Panc1 (cell line): ENCODE measurements around the gene AQP1. TPM values are rescaled to one million over a fixed set of nuclear protein-coding genes. Genes with fewer than 3 reads are reported as not detected.

Source experiments
- ATAC-seq: fragments of 200-7000 bp; cut with Tn5 transposase; 2 replicates; pipeline ENCODE4 v1.9.1; 2020; ENCODE audit warnings: mild to moderate bottlenecking, moderate library complexity
- BruUV-seq: library from RNA; stranded (reverse); fragments of 400-500 nt; replicated peaks from 2 replicates; lab custom pipeline; 2021; lab: Mats Ljungman, UMichigan
- CTCF ChIA-PET: fragments of 300-600 bp; sonication (Branson Sonifier 250); formaldehyde crosslinking; loops from one replicate; lab custom pipeline; 2022; ENCODE audit warnings: antibody characterized with exemption; lab: Charles Lee
- POLR2A ChIA-PET: fragments of 300-600 bp; sonication (Branson Sonifier 250); formaldehyde crosslinking; loops from one replicate; lab custom pipeline; 2022; ENCODE audit warnings: antibody characterized with exemption; lab: Charles Lee
- DNase-seq: peaks from one replicate; pipeline ENCODE4 v3.0.0-alpha.2; 2010; ENCODE audit warnings: low read depth, low spot score
- H3K27ac ChIP-seq: 2 replicates; pipeline ENCODE4 v1.5.1; 2011; ENCODE audit warnings: mild to moderate bottlenecking, low read length, inconsistent platforms
- H3K27me3 ChIP-seq: fragments of 200-500 bp; sonication (Bioruptor generic); 2 replicates; pipeline ENCODE4 v1.6.0; 2014; ENCODE audit warnings: low read length, inconsistent platforms; ENCODE audit not compliant: control insufficient read depth, insufficient read depth
- H3K36me3 ChIP-seq: fragments of 200-500 bp; sonication (Bioruptor generic); 2 replicates; pipeline ENCODE4 v1.5.1; 2014; ENCODE audit warnings: inconsistent platforms, mild to moderate bottlenecking, low read length, moderate library complexity; ENCODE audit not compliant: control insufficient read depth, insufficient read depth
- H3K4me1 ChIP-seq: 2 replicates; pipeline ENCODE4 v1.5.1; 2011; ENCODE audit warnings: inconsistent platforms, mild to moderate bottlenecking, low read length, moderate library complexity; ENCODE audit not compliant: control insufficient read depth, insufficient read depth
- H3K4me3 ChIP-seq, 2 experiments: 2 replicates each; pipeline ENCODE4 v1.5.1; 2011 to 2012; ENCODE audit warnings: low read depth in 2 of 2, low read length in 2 of 2, mild to moderate bottlenecking in 2 of 2, inconsistent platforms in 1 of 2, moderate library complexity in 1 of 2
- H3K9me3 ChIP-seq: fragments of 200-500 bp; sonication (Bioruptor generic); 2 replicates; pipeline ENCODE4 v1.5.1; 2014; ENCODE audit warnings: low read depth, mild to moderate bottlenecking, inconsistent platforms, low read length, moderate library complexity; ENCODE audit not compliant: control insufficient read depth, insufficient read depth
- CTCF ChIP-seq: fragments of 450-650 bp; IDR thresholded peaks from 2 replicates; pipeline ENCODE4 v1.5.1; 2017; ENCODE audit warnings: mild to moderate bottlenecking
- POLR2AphosphoS5 ChIP-seq: IDR thresholded peaks from 2 replicates; pipeline ENCODE4 v1.6.1; 2012; ENCODE audit warnings: mild to moderate bottlenecking, low read depth, low read length, moderate library complexity
- REST ChIP-seq, 2 experiments: IDR thresholded peaks; 2 replicates each; pipeline ENCODE4 v1.6.1; 2011 to 2012; ENCODE audit warnings: low read depth in 2 of 2, control low read depth in 1 of 2, low read length in 1 of 2, mild to moderate bottlenecking in 1 of 2, moderate library complexity in 1 of 2; ENCODE audit not compliant: insufficient read depth in 1 of 2
- SIN3A ChIP-seq: IDR thresholded peaks from 2 replicates; pipeline ENCODE4 v1.6.1; 2012; ENCODE audit warnings: low read depth, mild to moderate bottlenecking, low read length, moderate library complexity, borderline replicate concordance; ENCODE audit not compliant: insufficient read depth
- TCF7L2 ChIP-seq: IDR thresholded peaks from 2 replicates; pipeline ENCODE4 v1.6.1; 2011; ENCODE audit warnings: mild to moderate bottlenecking, low read depth, low read length, inconsistent platforms
- in situ Hi-C: cut with HindIII; loops from 2 replicates; pipeline ENCODE4 v1.10.0; 2016; ENCODE audit warnings: low sequenced_read_pairs, low pct_unique_long_range_greater_than_20kb
- intact Hi-C: fragments of 100-400 bp; cut with micrococcal nuclease; formaldehyde crosslinking; loops from one replicate; pipeline ENCODE4 v1.10.0; 2022; ENCODE audit not compliant: unreplicated experiment
- total RNA-seq: library from RNA; stranded (reverse); gene quantifications from one replicate; pipeline ENCODE4 v1.2.1, GENCODE V29; 2021; ENCODE audit not compliant: unreplicated experiment

AQP1 gene
- total RNA-seq, 1 experiment from 2014 or later, result 0.57 TPM

- Histone ChIP-seq H3K9me3 (no peaks in the 10 kb centered on the region), H3K27ac (no peak overlapping the region), H3K4me3 (no peak overlapping the region), H3K27me3 (no peaks in the 10 kb centered on the region), H3K36me3 (no peaks in the 10 kb centered on the region), H3K4me1 (no peaks in the 10 kb centered on the region)
- no TSS peak for BruUV-seq
- ChIA-PET CTCF (no interaction called here), POLR2A (no interaction called here)
- DNase-seq (no peak), ATAC-seq (no peak)
- in situ Hi-C loops (no loop called here), intact Hi-C loops (no loop called here)
- TF ChIP-seq SIN3A, result no peak
- TF ChIP-seq CTCF, result no peak
- TF ChIP-seq POLR2AphosphoS5, result no peak
- no peak for TF ChIP-seq TCF7L2
- no peak for TF ChIP-seq REST (IDR thresholded peaks at IDR 0.05; ENCODE audit: insufficient read depth in 1 of 2, low read depth in 2 of 2, low read length in 1 of 2)
Measured at GRCh38 chr7:30871655-30872054, 40.0 kb upstream of the AQP1 start.

DNA sequence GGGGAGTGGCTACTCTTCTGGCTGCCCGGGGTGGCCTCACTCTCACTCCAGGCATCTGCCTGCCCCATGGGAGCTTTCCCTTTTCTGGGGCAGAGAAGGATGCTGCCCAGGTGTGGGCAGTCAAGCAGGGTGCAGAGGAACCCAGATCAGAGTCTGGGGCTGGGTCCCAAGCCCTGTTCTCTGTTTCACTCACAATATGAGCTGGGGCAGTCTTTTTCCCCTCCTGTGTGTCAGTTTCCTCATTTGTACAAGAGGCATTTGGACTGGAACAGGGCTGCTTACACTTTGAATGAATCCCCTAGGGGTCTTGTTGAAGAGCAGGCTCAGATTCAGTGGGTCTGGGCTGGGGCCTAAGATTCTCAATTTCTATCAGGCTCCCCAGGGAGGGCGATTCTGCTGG, 38.4 kb upstream of the AQP1 start:
- DNase-seq (no peak), ATAC-seq (no peak)
- Histone ChIP-seq H3K9me3 (no peaks in the 10 kb centered on the region), H3K36me3 (no peaks in the 10 kb centered on the region), H3K27ac (no peak overlapping the region), H3K4me3 (no peak overlapping the region), H3K27me3 (no peaks in the 10 kb centered on the region), H3K4me1 (no peaks in the 10 kb centered on the region)
- in situ Hi-C loops (no loop called here), intact Hi-C loops (no loop called here)
- BruUV-seq, result no TSS peak
- ChIA-PET CTCF (no interaction called here), POLR2A (no interaction called here)
- TF ChIP-seq CTCF, result no peak
- no peak for TF ChIP-seq POLR2AphosphoS5
